Measurements from ENCODE around the gene TTC6. TPM values are rescaled to one million over a fixed set of nuclear protein-coding genes. Genes with fewer than 3 reads are reported as not detected.

The TTC6 gene
- polyA plus RNA-seq, 3 donors = 0.31 to 0.55 (median 0.34) TPM

DNA sequence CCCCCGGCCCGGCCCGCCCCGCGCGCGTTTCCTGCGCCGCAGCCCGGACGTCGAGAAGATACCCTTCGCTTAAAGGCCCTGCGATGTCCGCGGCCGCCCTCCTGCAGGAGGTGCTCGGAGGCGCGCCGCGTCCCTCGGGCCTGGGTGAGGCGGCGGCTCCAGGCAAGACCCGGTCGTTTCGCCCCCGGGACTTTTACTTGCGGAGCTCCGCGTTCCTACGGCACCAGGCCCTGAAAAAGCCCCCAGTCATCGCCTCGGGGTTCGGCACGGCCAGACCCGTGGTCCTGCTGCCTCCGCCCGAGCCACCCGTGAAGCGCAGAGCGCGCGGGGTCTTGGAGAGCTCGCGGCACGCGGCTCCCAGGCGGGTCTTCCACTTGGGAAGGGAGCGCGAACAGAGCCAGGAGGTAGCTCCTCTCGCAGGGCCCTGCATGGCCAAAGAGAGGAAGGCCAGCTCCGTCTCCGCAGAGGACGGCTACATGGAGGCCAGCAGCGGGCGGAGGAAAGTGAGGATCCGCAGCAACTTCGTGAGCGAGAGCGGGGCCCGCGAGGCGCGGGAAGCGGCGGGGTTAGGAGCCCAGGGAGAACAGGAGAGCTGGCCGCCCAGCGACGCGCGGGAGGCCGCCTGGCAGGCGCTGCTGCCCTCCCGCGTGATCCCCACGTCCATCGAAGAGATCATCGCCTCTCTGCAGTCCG is 26.9 kb downstream of the TTC6 start:
- DNase-seq = no peak

DNA sequence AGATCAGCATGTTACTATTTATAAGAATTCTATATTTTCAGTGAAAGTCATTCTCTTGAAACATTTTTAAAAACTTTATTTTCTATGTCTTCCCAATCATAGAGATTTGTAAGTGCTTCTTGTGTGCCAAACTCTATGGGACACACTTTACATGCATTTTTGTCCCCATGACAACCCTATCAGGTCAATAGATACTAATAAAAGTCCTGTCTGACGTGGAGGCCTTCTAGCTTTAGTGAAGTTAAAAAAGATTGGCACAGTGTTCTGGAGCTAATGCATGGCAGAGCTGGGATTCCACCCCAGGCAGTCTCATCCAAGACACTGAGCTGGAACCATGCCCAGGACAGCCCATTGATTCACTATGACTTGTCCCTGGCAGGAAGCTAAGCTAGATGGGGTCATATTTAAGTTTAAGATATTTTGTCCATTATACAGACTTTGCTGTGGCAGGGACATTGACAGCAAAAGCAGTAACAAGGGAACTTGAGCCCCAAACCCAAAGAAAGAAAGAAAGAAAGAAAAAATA is 28.1 kb downstream of the TTC6 start:
- no peak for DNase-seq

DNA sequence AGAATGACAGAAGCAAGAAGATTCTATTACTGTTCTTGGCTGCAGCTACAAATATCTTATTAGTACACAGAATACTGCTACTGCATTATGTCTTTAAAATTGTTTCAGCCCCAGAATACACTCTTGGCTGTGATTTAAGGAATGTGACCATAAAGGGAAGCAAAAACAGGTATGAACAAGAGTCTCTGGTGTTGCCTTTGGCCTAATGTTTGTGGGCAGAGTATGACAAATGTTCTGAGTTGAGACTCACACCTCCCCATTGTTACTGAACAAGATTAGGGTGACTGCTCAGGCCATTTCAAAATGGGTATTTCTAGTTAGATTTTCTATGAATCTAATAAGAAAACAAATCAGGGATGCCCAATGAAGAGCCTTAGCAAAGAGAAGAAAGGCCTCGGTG is 28.5 kb downstream of the TTC6 start:
- DNase-seq = no peak

DNA sequence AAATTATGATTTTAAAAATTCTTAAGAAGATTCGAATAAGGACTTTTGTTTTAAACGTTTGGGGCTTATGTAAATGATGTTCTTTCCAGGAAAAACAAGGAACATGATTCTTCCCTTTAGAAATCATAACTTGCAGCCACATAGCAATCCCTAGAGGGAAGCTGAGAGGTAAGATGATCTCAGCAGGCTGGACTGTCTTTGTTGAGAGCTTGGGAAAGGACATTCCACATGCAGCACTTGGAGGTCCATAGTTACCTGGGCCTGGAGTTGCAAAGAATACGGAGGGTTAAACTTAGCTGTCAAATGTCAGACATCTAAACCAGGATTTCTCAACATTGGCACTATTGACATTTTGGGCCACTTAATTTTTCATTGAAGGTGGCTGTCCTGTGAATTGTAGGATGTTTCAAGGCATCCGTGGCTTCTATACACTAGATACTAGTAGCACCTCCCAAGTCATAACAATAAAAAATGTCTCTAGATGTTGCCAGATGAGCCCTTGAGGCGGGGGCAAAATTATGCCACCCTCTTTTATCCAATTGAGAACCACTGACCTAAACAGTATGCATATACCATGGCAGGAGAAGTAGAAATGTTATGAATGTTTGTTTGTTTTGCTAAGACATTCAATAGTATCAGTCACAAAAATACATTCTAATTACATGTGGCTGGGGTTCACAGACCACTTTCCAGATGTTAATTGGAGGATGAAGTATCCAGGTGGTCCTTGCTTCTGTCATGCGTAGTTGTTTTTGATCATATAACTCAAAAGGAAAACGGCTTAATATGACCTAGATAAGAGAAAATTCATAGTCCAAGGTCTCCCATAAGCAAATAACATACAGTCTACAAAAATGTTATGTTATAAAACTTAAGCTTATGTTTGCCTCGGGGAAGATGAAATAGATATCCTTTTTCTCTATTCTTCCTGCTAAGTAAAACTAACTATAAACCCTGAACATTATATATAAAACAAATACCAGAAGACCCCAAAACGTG is 30.5 kb downstream of the TTC6 start:
- no peak for DNase-seq

DNA sequence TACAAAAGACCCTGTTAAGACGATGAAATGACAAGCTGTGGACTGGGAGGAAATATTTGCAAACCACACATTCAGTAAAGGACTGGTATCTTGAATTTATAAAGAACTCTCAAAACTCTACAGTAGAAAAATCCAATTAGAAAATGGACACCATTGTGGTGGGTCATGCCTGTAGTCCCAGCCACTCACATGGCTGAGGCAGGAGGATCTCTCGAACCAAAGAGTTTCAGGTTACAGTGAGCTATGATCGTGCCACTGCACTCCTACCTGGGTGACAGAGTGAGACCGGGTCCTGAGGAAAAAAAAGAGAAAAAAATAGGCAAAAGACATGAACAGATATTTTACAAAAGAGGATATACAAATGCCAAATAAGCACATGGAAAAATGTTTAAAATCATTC is 41.9 kb downstream of the TTC6 start:
- DNase-seq = no peak

DNA sequence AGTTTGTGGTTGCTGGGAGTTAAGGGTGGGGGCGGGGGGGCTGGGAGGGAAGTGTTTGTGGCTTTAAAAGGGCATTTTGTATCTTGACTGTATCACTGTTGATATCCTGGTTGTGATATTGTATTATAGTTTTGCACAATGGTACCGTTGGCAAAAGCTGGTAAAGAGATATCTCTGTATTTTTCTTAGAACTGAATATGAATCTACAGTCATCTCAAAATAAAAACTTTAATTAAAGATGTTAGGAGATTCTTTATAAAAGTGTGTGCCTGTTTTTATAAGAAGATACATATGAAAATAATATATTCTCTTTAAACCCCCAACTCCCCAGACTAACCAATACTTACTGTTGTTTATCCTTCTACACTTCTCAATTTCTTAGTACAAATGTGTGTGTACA is 43.2 kb downstream of the TTC6 start:
- DNase-seq = no peak

DNA sequence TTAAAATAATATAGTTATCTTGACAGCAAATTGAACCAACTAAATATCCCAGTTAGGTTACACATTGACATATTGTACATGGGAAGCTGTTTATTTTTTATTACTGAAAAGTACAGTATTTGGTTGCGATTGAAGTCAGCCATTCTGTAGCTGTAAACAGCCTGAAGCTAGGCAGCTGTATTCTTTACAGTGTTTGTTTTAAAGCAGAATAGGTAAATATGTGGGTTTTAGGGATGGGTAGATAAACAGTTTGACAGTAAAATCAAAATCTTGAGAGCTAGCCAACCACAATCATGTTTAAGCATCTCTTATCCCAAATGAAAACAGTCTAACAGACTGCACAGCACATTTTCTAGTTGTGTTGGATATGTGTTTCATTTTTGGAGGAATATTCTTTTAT is 45.7 kb downstream of the TTC6 start:
- no peak for DNase-seq

DNA sequence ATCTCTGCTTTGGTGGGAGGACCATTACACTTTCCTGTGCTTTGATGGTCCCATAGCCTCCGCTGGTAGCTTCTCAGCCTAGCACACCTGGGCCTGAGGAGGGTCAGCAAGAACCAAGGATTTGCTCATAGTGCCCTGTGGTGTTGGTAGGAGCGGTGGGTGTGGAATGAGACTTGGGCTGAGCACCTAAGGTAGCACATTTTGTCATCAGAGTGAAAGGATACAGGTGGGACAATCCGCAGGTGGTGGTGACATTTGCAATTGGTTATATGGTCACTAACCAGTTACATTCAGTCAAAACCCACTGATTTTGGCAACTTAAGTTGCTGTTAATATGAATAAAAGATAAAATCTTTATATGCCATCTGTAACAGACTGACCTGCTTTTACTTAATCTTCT is 46.7 kb downstream of the TTC6 start:
- DNase-seq = no peak

DNA sequence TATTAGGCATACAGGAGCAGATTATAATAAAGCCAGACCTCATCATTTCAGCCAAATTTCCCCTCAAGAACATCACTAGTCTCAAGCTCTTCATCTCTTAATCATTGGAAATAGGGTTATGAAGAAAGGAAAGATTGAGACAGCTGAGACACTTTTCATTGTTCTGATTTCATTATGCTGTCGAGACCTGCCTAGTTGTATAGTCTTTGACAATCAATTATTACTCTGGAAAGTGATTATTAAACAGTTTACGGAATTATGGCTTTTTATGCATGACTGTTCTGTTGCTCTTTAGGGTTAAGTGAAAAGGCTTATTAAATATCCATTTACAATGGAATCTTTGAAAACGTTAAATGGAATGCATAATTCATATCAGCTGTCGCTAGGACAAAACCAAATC is 48.3 kb downstream of the TTC6 start:
- no peak for DNase-seq

Other genes with a start within 250 kb of the TTC6 start
- gene FOXA1, start 380 bp upstream of the TTC6 start, polyA plus RNA-seq (ENCODE audit: insufficient read length in 3 of 3) = 1 to 10 TPM; 2.5 to 5.1 (median 4.5) TPM